ENCODE measurements around the gene PSKH1.

- TF ChIP-seq CTCF (conservative IDR thresholded peaks at IDR 0.05; ENCODE audit: low read depth, low read length): no peak
- TF ChIP-seq EZH2 (IDR thresholded peaks at IDR 0.05; ENCODE audit: borderline replicate concordance, low read depth, low read length, poor library complexity, severe bottlenecking): no peak
Measured at GRCh38 chr16:67901734-67902133, 8.7 kb downstream of the PSKH1 start.

Data from A673 (cell line).